Measurements from ENCODE around the gene GPN2. TPM values are rescaled to one million over a fixed set of nuclear protein-coding genes. Genes with fewer than 3 reads are reported as not detected.

GPN2 gene
- total and polyA plus RNA-seq, 9 of the 15 experiments (the other 6 are each of a cell fraction or from before 2014, with no cell fraction given): 9.9 to 58.8 (median 20.4) TPM

GRCh38 chr1:26900001-26900814 is 10.1 kb upstream of the GPN2 start, which contains the start of gene GPATCH3 (continued):
- TF ChIP-seq ZBTB40 (IDR thresholded peaks at IDR 0.05) (peak; percentile 63; the same call in 1 of the 2 replicates), ZBTB40 (CRISPR knock-in tag; IDR thresholded peaks at IDR 0.05) (no peak), ZBTB8A (IDR thresholded peaks at IDR 0.05; ENCODE audit: partially characterized antibody) (no peak), ELK1 (CRISPR knock-in tag; IDR thresholded peaks at IDR 0.05) (no peak), ZNF184 (CRISPR knock-in tag; IDR thresholded peaks at IDR 0.05) (no peak), ZNF551 (CRISPR knock-in tag; IDR thresholded peaks at IDR 0.05) (no peak), SMAD3 (CRISPR knock-in tag; conservative IDR thresholded peaks at IDR 0.05) (no peak), ZNF398 (CRISPR knock-in tag; IDR thresholded peaks at IDR 0.05) (no peak), CBX1 (IDR thresholded peaks at IDR 0.05; ENCODE audit: low read depth) (no peak)
- TF ChIP-seq, protein P1, sequence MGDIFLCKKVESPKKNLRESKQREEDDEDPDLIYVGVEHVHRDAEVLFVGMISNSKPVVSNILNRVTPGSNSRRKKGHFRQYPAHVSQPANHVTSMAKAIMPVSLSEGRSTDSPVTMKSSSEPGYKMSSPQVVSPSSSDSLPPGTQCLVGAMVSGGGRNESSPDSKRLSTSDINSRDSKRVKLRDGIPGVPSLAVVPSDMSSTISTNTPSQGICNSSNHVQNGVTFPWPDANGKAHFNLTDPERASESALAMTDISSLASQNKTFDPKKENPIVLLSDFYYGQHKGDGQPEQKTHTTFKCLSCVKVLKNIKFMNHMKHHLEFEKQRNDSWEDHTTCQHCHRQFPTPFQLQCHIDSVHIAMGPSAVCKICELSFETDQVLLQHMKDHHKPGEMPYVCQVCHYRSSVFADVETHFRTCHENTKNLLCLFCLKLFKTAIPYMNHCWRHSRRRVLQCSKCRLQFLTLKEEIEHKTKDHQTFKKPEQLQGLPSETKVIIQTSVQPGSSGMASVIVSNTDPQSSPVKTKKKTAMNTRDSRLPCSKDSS (IDR thresholded peaks at IDR 0.05; ENCODE audit: low read depth, partially characterized antibody): no peak
- TF ChIP-seq, protein P2, sequence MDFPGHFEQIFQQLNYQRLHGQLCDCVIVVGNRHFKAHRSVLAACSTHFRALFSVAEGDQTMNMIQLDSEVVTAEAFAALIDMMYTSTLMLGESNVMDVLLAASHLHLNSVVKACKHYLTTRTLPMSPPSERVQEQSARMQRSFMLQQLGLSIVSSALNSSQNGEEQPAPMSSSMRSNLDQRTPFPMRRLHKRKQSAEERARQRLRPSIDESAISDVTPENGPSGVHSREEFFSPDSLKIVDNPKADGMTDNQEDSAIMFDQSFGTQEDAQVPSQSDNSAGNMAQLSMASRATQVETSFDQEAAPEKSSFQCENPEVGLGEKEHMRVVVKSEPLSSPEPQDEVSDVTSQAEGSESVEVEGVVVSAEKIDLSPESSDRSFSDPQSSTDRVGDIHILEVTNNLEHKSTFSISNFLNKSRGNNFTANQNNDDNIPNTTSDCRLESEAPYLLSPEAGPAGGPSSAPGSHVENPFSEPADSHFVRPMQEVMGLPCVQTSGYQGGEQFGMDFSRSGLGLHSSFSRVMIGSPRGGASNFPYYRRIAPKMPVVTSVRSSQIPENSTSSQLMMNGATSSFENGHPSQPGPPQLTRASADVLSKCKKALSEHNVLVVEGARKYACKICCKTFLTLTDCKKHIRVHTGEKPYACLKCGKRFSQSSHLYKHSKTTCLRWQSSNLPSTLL (IDR thresholded peaks at IDR 0.05): no peak

Data from K562 (cell line).